ENCODE data around the gene LRTM2.

LRTM2 gene

DNA sequence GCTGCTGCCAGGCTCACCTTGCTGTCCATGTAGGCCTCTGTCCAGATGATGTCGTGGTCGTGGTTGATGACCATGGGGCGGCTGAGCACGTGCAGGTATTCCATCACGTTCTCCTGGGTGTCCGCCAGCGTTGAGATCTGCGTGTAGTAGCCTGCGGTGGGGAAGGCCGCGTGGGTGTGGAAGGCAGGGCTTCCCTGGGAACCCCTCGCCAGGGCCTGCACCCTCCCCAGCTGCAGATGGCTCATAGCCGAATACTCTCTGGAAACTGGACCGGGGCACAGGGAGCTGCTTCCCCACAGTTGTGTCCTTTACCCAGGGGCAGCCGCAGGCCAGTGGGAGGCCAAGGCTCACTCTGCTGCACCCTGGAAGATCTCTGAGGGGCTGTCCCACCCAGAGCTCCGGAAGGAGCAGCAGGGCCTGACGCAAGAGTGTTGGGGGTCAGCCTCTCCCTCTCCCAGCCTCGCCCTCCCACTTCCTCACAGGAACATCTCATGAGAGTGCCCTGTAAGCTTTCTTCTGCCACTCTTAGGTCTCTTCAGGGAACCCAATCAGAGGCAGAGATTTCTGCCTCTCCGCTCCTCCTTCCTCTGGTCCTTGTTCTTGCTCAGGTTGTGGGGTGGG, 62.6 kb downstream of the LRTM2 start:
- Histone ChIP-seq H3K4me3 (ENCODE audit: low read depth, low read length) (no peak overlapping the region), H3K36me3 (ENCODE audit: control insufficient read depth in 2 of 2, insufficient read depth in 1 of 2, low read length in 2 of 2) (no peaks in the 10 kb centered on the region), H3K4me1 (ENCODE audit: control insufficient read depth, insufficient read depth, low read length) (no peaks in the 10 kb centered on the region), H3K9me3 (ENCODE audit: control insufficient read depth, insufficient read depth, low read depth, low read length) (no peaks in the 10 kb centered on the region), H3K27ac (ENCODE audit: extremely low read depth, low read depth, low read length) (no peak overlapping the region)
- TF ChIP-seq ZNF561 (tag by site-specific recombination; IDR thresholded peaks at IDR 0.05; ENCODE audit: borderline replicate concordance) (no peak), GFI1B (tag by site-specific recombination; IDR thresholded peaks at IDR 0.05) (no peak), KLF10 (tag by site-specific recombination; IDR thresholded peaks at IDR 0.05) (no peak), BCL11B (tag by site-specific recombination; IDR thresholded peaks at IDR 0.05; ENCODE audit: low read depth) (no peak), ZNF133 (tag by site-specific recombination; IDR thresholded peaks at IDR 0.05) (no peak), ZSCAN23 (tag by site-specific recombination; IDR thresholded peaks at IDR 0.05) (no peak), GLI4 (tag by site-specific recombination; IDR thresholded peaks at IDR 0.05) (no peak), ZNF677 (tag by site-specific recombination; IDR thresholded peaks at IDR 0.05) (no peak), ZNF791 (tag by site-specific recombination; IDR thresholded peaks at IDR 0.05) (no peak), SALL2 (tag by site-specific recombination; IDR thresholded peaks at IDR 0.05; ENCODE audit: borderline replicate concordance) (no peak), ZNF335 (tag by site-specific recombination; conservative IDR thresholded peaks at IDR 0.05) (no peak), ZNF223 (tag by site-specific recombination; IDR thresholded peaks at IDR 0.05) (no peak), ZNF701 (tag by site-specific recombination; IDR thresholded peaks at IDR 0.05) (no peak)
- TF ChIP-seq, protein P1, sequence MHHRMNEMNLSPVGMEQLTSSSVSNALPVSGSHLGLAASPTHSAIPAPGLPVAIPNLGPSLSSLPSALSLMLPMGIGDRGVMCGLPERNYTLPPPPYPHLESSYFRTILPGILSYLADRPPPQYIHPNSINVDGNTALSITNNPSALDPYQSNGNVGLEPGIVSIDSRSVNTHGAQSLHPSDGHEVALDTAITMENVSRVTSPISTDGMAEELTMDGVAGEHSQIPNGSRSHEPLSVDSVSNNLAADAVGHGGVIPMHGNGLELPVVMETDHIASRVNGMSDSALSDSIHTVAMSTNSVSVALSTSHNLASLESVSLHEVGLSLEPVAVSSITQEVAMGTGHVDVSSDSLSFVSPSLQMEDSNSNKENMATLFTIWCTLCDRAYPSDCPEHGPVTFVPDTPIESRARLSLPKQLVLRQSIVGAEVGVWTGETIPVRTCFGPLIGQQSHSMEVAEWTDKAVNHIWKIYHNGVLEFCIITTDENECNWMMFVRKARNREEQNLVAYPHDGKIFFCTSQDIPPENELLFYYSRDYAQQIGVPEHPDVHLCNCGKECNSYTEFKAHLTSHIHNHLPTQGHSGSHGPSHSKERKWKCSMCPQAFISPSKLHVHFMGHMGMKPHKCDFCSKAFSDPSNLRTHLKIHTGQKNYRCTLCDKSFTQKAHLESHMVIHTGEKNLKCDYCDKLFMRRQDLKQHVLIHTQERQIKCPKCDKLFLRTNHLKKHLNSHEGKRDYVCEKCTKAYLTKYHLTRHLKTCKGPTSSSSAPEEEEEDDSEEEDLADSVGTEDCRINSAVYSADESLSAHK (tag by site-specific recombination; IDR thresholded peaks at IDR 0.05), result no peak
- TF ChIP-seq, protein P2, sequence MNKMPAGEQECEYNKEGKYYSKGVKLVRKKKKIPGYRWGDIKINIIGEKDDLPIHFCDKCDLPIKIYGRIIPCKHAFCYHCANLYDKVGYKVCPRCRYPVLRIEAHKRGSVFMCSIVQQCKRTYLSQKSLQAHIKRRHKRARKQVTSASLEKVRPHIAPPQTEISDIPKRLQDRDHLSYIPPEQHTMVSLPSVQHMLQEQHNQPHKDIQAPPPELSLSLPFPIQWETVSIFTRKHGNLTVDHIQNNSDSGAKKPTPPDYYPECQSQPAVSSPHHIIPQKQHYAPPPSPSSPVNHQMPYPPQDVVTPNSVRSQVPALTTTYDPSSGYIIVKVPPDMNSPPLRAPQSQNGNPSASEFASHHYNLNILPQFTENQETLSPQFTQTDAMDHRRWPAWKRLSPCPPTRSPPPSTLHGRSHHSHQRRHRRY (tag by site-specific recombination; IDR thresholded peaks at IDR 0.05), result no peak
- TF ChIP-seq, protein P3, sequence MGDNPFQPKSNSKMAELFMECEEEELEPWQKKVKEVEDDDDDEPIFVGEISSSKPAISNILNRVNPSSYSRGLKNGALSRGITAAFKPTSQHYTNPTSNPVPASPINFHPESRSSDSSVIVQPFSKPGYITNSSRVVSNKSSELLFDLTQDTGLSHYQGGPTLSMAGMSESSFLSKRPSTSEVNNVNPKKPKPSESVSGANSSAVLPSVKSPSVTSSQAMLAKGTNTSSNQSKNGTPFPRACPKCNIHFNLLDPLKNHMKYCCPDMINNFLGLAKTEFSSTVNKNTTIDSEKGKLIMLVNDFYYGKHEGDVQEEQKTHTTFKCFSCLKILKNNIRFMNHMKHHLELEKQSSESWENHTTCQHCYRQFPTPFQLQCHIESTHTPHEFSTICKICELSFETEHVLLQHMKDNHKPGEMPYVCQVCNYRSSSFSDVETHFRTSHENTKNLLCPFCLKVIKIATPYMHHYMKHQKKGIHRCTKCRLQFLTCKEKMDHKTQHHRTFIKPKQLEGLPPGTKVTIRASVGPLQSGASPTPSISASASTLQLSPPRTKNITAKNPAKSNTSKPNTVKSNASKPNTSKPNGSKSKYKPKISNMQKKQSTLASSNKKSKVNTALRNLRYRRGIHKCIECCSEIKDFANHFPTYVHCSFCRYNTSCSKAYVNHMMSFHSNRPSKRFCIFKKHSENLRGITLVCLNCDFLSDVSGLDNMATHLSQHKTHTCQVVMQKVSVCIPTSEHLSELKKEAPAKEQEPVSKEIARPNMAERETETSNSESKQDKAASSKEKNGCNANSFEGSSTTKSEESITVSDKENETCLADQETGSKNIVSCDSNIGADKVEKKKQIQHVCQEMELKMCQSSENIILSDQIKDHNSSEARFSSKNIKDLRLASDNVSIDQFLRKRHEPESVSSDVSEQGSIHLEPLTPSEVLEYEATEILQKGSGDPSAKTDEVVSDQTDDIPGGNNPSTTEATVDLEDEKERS (tag by site-specific recombination; IDR thresholded peaks at IDR 0.05), result no peak
- CTCF ChIA-PET, result interaction anchor here (1.1 kb wide), 1 partner anchor 67 kb away, joined by 3 read pairs; no protein-coding TSS in a partner anchor
- POLR2A ChIA-PET, result no interaction called here

DNA sequence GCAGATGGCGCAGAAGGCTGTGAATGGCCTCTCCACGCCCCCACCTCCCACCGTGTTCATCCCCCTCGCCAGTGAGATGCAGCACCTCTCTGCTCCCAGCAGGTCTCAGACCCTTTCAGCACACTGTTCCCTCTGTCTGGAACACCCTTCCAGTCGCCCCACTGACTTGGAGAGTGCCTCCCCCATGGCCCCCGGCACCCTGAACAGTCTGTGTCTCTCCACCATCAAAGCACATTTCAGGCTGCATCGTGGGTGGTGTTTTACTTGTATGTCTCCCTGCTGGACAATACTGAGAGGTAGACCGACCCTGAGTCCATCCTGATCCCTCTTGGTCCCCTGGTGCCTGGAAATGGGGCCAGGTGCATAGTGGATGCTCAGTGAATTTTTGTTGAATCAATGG, 63.1 kb downstream of the LRTM2 start:
- CTCF ChIA-PET, result no interaction called here
- H3K9me3 ChIP-seq (ENCODE audit: control insufficient read depth, insufficient read depth, low read depth, low read length), result no peaks in the 10 kb centered on the region
- no peaks in the 10 kb centered on the region for H3K36me3 ChIP-seq (ENCODE audit: control insufficient read depth in 2 of 2, insufficient read depth in 1 of 2, low read length in 2 of 2)
- POLR2A ChIA-PET, result no interaction called here
- H3K4me1 ChIP-seq (ENCODE audit: control insufficient read depth, insufficient read depth, low read length), result no peaks in the 10 kb centered on the region
- H3K27ac ChIP-seq (ENCODE audit: extremely low read depth, low read depth, low read length), result no peak overlapping the region
- no peak overlapping the region for H3K4me3 ChIP-seq (ENCODE audit: low read depth, low read length)
- TF ChIP-seq, protein P4, sequence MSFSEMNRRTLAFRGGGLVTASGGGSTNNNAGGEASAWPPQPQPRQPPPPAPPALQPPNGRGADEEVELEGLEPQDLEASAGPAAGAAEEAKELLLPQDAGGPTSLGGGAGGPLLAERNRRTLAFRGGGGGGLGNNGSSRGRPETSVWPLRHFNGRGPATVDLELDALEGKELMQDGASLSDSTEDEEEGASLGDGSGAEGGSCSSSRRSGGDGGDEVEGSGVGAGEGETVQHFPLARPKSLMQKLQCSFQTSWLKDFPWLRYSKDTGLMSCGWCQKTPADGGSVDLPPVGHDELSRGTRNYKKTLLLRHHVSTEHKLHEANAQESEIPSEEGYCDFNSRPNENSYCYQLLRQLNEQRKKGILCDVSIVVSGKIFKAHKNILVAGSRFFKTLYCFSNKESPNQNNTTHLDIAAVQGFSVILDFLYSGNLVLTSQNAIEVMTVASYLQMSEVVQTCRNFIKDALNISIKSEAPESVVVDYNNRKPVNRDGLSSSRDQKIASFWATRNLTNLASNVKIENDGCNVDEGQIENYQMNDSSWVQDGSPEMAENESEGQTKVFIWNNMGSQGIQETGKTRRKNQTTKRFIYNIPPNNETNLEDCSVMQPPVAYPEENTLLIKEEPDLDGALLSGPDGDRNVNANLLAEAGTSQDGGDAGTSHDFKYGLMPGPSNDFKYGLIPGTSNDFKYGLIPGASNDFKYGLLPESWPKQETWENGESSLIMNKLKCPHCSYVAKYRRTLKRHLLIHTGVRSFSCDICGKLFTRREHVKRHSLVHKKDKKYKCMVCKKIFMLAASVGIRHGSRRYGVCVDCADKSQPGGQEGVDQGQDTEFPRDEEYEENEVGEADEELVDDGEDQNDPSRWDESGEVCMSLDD (tag by site-specific recombination; IDR thresholded peaks at IDR 0.05), result no peak
- TF ChIP-seq ZNF221 (tag by site-specific recombination; IDR thresholded peaks at IDR 0.05; ENCODE audit: borderline replicate concordance) (no peak), ZNF266 (tag by site-specific recombination; IDR thresholded peaks at IDR 0.05; ENCODE audit: low read depth) (no peak), REPIN1 (tag by site-specific recombination; IDR thresholded peaks at IDR 0.05; ENCODE audit: low read depth) (no peak), ZNF791 (tag by site-specific recombination; IDR thresholded peaks at IDR 0.05) (no peak), ZNF19 (tag by site-specific recombination; IDR thresholded peaks at IDR 0.05; ENCODE audit: low read depth) (no peak), ZNF555 (tag by site-specific recombination; conservative IDR thresholded peaks at IDR 0.05) (no peak)
- TF ChIP-seq, protein P5, sequence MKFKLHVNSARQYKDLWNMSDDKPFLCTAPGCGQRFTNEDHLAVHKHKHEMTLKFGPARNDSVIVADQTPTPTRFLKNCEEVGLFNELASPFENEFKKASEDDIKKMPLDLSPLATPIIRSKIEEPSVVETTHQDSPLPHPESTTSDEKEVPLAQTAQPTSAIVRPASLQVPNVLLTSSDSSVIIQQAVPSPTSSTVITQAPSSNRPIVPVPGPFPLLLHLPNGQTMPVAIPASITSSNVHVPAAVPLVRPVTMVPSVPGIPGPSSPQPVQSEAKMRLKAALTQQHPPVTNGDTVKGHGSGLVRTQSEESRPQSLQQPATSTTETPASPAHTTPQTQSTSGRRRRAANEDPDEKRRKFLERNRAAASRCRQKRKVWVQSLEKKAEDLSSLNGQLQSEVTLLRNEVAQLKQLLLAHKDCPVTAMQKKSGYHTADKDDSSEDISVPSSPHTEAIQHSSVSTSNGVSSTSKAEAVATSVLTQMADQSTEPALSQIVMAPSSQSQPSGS (tag by site-specific recombination; IDR thresholded peaks at IDR 0.05; ENCODE audit: low read depth), result no peak
